NCI-H2227 treated with DMSO at 0.1 percent for 48 hours (cell line): ENCODE measurements around the gene SNAPC3.
"Not testable (repeated sequence)": the region's sequence is repeated elsewhere in the genome, so short reads cannot be mapped to it uniquely, and the experiment has no call there.

Experiments
- DNase-seq: peaks from one replicate; lab custom pipeline; 2025; lab: John Stamatoyannopoulos, UW

Gene SNAPC3

GRCh38 chr9:15423231-15423985, 732 bp downstream of the SNAPC3 start:
- DNase-seq = no peak

DNA sequence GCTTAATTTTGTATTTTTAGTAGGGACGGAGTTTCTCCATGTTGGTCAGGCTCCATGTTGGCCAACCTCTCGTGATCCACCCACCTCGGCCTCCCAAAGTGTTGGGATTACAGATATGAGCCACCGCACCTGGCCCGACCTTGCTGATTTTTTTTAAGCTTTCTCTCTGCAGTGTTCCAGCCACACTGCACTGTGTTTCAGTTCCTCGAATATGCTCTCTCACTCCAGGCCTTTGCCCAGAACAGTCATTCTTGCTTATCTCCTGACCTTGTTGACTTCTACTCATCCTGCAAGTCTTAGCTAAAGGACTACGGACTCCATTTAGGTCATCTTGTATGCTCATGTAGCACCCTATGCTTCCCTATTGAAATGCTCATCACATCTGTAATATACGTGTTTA, 3.3 kb downstream of the SNAPC3 start:
- DNase-seq = no peak

GRCh38 chr9:15427702-15428101, 5.0 kb downstream of the SNAPC3 start:
- not testable (repeated sequence) for DNase-seq

DNA sequence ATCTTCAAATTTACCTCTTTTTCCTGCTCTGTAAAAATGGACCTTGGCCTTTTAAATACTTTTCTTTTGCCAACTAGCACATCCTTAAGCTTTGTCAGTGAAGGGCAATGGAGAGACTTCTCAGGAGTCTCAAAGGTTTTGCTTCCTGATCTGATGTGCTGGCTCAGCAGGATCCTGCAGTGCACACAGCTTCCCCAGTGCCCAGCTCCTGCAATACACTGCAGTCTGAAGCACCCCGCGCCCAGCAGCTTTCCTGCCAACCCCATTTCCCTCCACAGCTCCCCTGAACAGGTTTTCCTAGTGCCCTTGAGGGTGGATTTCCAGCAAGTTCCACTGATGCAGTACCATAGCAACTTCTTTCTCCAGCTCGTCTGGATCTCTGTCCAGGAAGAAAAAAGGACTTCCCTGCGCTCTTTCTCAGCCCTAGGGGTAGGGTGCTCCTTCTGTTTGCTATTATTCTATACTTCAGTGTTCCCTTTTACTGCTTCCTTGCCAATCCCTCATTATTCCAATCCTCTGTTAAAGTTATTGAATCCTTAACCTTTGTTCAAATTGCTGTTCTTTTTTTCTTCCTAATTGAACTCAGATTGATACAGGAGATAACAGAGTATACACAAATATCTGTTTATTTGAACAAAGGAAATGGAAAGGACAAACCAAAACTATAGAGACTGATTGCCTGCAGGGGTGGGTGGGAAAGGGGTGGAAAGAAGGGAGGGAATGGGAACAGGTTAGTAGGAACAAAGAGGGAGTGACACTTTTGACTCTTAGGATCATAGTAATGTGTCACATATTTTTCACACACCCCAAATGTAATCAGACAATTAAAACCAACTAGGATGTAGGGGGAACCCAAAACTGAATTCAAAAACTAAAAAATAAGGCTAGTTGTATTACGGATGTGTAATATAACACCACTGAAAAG, 8.5 kb downstream of the SNAPC3 start:
- DNase-seq = no peak

DNA sequence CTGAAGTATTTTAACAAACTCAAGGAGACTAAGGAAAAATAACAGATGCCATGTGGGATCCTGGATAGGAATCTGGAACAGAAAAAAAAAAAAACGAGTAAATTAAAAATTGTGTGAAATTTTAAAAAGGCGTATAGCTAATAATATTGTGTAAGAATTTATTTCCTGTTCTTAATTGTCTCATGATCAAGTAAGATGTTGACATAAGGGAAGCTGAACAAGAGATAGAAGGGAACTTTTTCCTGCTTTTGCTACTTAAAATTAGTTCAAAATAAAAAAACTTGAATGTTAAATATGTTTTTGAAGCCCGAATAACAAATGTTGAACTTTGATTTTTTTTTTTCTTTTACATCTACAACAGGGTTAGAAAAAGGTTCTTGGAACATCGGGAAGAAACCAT, 10.5 kb downstream of the SNAPC3 start:
- no peak for DNase-seq

GRCh38 chr9:15433661-15434060, 11.0 kb downstream of the SNAPC3 start:
- no peak for DNase-seq

- DNase-seq = no peak
Observed at GRCh38 chr9:15438891-15439290, 16.2 kb downstream of the SNAPC3 start.

GRCh38 chr9:15441841-15442240, 19.2 kb downstream of the SNAPC3 start:
- DNase-seq = not testable (repeated sequence)

DNA sequence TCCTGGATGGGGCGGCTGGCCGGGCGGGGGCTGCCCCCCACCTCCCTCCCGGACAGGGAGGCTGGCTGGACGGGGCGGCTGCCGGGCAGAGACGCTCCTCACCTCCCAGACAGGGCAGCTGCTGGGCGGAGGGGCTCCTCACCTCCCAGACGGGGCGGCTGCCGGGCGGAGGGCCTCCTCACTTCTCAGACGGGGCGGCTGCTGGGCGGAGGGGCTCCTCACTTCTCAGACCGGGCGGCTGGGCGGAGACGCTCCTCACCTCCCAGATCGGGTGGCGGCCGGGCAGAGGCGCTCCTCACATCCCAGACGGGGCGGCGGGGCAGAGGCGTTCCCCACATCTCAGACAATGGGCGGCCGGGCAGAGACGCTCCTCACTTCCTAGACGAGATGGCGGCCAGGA, 19.6 kb downstream of the SNAPC3 start:
- DNase-seq = not testable (repeated sequence)

GRCh38 chr9:15444141-15444540, 21.5 kb downstream of the SNAPC3 start:
- no peak for DNase-seq

DNA sequence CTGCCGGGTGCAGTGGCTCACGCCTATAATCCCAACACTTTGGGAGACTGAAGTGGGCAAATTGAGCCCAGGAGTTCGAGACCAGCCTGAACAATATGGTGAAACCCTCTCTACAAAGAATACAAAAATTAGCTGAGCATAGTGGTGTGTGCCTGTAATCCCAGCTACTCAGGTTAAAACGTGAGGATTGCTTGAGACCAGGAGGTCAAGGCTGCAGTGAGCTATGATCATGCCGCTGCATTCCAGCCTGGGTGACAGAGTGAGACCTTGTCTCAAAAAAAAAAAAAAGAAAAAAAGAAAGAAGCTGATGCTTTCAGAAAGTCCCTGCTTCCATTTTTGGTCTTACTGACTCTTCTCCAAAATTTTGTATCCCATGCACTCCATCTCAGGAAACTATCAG, 31.3 kb downstream of the SNAPC3 start:
- no peak for DNase-seq

DNA sequence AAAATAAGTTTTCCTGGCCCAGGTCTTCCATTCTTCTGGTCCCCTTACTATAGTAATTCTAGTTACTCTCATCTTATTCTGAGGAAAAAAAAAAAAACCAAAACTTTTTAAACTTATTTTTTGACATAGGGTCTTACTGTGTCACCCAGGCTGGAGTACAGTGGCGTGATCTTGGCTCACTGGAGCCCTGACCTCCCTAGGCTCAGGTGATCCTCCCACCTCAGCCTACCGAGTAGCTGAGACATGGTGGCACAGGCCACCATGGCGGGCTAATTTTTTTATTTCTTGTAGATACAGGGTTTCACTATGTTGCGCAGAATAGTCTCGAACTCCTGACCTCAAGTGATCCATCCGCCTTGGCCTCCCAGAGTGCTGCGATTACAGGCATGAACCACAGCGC, 38.4 kb downstream of the SNAPC3 start:
- no peak for DNase-seq

- DNase-seq = no peak
Observed at GRCh38 chr9:15461601-15462000, 38.9 kb downstream of the SNAPC3 start.

DNA sequence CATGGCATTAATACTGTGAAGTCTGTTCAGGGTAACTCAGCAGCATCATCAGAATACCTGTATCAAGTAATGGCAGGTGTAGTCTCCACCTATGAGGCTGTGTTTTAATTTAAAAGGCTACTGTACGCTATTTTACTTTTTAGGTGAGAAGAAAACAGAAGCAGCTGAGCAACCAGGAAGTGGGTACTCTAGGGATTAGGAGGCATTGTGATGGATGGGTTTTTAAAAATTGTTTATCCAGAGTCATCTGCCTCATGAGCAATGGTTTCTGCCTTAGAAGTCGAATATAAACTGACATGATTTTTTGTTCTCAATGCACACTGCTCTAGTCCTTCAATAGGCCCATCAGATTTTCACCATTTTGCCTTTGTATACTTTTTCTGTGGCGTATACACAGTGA, 45.5 kb downstream of the SNAPC3 start:
- DNase-seq = no peak

- DNase-seq = no peak
Observed at GRCh38 chr9:15469406-15469805, 46.7 kb downstream of the SNAPC3 start.

- DNase-seq = no peak
Observed at GRCh38 chr9:15469862-15470261, 47.2 kb downstream of the SNAPC3 start.

DNA sequence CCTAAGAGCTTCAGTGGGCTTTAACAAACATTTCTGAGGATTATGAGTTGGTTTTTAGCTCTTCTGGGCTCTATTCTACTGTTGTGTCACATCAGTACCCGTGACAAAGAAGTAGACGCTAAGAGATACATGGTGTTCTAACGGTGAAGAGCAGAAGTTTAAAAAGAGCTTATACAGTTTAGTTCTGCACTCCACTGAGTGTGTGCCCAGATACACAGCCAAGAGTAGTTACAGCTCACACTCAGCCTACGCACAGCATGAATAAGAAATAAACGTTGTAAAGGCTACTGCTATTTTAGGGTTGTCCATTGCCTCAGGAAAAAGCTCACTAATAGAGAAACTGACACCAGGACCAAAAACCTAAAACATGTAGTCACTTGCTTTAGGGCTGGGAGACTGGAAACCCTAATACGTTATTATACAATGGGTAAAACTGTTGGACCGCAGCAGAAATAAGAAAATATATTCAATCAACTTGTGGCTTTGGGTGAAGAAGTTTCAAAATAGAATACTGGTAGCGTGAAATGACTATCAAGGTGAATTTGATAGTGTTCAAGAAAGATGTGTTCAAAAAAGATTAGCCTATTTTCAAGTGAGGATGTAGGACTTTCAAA, 53.4 kb downstream of the SNAPC3 start:
- DNase-seq = no peak

DNA sequence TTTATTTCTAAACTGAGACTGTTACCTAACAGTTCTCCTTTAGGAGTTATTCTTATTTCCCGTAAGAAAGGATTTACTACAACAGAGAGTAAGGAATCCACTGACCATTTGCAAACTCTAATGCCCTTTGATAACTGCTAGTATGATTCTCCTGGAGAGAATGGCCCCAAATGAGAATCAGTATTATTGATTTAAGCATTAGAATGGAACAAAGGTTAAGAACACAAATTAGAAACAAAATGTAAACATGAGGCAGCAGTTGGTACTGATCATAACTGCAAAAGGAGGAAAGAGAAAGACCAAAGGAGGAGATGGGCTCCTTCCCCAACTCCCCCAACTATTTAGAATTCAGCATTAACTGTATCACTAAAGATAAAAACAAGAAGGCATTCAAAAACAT, 57.4 kb downstream of the SNAPC3 start:
- DNase-seq = no peak

- no peak for DNase-seq
Observed at GRCh38 chr9:15482146-15482545, 59.5 kb downstream of the SNAPC3 start.

DNA sequence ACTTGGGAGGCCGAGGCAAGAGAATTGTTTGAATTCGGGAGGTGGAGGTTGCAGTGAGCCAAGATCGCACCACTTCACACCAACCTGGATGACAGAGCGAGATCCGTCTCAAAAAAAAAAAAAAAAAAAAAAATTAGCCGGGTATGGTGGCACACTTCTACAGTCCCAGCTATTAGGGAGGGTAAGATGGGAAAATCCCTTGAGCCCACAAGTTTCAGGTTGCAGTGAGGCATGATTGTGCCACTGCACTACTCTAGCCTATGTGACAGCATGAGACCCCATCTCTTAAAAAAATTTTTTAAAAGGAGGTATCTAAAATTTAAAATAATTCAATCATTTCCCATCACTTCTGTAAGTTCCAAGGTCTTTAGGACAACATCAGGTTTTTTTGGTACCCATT, 62.1 kb downstream of the SNAPC3 start:
- DNase-seq = no peak

DNA sequence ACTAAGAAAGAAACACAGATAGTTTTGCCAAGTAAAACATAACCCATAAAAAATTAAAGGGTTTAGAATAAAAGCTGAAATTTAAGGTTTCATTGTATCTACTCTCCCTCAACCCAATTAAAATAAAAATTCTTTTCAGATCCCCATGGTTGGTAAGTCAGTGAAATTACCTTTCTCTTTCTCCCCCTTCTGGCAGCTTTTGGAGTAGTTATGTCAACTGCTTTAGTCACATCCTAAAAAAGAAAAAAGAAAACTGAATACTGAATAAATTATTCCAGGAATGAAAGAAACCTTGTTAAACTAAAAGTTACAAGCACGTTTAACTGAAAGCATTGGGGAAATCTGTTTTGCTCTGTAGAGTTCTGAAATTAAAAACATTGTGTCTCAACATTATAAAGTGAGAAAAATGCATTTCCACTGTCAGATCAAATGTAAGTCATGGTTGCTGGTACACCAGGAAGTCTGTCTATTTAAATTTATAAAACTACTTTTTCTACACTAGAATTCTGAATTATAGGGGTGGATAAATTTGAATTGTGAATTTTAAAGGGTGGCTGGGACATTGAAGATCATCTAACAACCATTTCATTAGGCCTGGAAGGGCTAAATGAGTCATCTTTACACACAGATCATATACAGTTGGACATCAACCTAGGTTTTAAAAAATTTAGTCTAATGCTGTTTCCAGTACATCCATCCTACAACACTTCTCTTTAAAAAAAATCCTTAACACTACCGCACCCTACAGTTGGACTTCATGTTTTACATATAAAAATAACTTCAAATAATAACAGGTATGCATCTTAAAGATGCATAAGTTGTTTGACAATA, 63.4 kb downstream of the SNAPC3 start:
- peak; percentile 15 for DNase-seq

GRCh38 chr9:15491950-15492349, 69.3 kb downstream of the SNAPC3 start:
- no peak for DNase-seq
